Activated CD8-positive, alpha-beta memory T cell treated with anti-CD3 and anti-CD28 coated beads, Interleukin-2, amount 50 U/mL, for 1 hour (primary cell): ENCODE data around the gene ELK1.
"Not testable (repeated sequence)": the region's sequence is repeated elsewhere in the genome, so short reads cannot be mapped to it uniquely, and the experiment has no call there.

Source experiments
- DNase-seq: peaks from one replicate; pipeline ENCODE4 v3.0.0-alpha.2; 2020; ENCODE audit errors: extremely low read depth

Gene ELK1

DNA sequence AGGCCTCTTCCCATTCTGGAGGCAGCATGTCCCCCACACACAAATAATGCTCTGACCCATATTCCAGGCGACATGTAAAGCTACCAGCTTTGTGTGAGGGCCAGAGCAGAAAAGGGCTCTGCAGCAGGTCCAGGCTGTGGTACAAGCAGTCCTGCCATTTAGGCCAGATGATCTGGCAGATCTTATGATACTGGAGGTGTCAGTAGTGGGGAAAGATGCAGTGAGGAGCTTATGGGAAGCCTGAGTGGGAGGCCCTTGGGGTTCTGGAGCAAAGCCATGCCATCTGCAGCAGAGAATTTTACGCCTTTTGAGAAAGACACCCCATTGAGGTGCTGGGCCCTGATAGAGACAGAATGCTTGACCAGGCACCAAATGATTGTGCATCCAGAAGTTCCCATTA, 38.4 kb downstream of the ELK1 start:
- DNase-seq, result no peak

DNA sequence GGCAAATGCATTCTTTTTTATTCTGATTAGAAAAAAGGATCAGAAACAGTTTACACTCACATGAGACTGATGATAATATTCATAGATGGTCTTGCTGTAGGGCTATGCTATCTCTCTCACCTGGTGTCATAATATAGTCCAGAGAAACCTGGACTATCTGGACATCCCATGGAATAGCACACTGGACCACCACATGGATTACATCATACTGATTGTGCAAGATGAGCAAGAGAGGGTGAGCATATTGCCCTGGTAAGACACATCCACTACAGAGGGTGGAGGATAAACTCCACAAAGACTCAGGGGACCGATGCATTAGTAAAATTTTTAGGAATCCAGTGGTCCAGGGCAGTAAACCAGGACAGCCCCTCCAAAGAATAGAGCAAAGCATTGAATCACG, 38.9 kb downstream of the ELK1 start:
- DNase-seq, result no peak

DNA sequence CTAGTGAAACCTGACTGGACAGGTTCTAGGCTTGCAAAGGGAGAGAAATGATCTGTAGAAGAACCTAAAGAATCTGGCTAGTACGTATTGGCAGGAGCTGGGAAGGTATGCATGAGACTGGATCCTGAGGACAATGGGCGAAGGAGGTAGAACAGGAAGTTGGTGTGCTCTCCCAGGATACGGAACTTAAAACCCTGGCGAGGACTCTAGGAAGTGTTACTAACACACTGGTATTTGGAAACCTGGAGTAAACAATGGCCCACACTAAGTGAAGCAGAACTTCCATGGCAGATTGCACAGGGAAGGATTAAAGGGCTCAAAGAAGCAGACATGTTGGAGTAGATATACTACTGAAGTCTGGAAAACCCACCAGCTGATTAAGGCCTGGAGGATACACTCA, 39.9 kb downstream of the ELK1 start:
- no peak for DNase-seq

DNA sequence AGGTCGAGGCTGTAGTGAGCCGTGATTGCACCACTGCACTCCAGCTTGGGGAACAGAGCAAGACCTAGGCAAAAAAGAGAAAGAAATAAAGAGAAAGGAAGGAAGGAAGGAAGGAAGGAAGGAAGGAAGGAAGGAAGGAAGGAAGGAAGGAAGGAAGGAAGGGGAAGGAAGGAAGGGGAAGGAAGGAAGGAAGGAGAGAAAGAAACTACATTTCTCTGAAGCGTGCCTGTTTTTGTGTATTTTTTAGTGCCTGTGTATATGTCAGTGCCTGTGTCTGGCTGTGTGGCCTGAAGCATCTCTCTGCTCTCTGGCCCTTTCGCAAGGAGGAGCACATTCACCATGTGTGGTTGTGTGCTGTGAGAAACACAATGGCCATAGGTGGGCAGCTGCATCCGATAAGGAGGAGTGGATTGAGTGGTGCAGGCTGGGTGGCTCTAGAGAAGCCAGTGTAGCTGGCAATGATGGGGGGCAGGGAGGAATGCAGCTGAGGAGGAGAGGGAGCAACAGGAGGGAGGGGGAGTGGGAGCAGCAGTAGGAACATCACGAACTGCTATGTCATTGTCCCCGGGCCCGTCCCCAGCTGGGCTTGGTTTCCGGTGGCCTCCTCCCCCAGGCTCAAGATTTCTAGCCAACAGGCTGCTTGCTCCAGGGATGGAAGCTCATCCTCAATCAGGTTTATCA, 42.1 kb downstream of the ELK1 start:
- DNase-seq, result no peak

DNA sequence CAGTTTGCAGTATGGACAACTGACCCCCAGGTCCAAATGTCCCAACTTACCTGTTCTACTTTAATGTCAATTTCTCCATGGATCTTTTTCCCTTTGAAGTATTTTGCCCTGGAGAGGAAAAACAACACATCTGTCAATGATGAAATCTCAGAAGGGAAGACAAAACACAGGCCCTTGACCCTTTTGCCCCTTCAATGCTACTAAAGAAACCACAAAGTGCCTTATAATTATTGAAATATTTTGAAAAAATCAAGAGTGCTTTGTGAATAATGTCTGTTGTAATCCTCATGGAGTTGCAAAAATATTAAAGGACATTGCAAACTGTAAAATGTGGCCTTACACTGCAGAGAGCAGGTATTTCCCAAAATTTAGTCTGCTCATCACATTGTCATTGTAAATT, 43.3 kb downstream of the ELK1 start:
- no peak for DNase-seq

DNA sequence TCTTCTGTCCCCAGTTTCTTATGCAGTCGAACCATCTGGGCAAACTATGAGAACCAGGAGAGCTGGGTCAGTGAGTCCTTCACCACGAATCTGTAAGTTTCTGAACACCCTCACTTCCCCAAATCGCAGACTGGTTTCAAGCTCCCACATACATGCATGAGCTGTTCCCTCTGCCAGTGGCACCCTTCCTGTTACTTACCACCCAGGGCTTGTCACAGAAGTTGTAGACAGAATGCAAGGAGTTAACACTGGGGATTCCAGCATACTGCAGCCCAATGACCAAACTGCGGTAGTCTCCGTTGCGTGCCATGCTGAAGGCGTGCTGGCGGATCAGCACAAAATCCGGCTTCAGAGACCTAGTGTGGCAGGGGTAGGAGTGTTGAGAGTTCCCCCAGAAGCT, 45.3 kb downstream of the ELK1 start:
- DNase-seq, result no peak

DNA sequence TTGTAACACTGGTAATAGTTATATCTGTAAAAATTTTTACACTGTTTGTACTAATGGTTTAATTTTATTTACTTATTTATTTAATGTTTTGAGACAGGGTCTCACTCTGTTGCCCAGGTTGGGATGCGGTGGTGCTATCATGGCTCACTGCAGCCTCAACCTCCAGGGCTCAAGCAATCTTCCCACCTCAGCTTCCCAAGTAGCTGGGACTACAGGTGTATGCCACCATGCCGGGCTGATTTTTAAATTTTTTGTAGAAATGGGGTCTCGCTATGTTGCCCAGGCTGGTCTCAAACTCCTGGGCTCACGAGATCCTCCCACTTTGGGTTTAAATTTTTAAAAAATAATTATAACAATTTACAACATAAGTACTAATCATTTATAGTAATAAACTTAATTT, 47.2 kb downstream of the ELK1 start:
- not testable (repeated sequence) for DNase-seq

DNA sequence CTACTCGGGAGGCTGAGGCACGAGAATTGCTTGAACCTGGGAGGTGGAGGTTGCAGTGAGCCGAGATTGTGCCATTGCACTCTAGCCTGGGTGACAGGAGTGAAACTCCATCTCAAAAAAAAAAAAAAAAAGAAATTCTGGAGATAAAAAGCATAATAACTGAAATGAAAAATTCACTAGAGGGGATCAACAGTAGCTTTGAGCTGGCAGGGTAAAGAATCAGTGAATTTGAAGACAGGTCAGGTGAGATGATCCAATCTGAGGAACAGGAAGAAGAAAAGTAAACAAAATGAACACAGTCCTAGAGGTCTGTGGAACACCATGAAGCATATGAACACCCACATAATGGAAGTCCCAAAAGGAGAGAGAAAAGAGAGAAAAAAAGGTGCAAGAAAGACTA, 53.1 kb downstream of the ELK1 start:
- no peak for DNase-seq

DNA sequence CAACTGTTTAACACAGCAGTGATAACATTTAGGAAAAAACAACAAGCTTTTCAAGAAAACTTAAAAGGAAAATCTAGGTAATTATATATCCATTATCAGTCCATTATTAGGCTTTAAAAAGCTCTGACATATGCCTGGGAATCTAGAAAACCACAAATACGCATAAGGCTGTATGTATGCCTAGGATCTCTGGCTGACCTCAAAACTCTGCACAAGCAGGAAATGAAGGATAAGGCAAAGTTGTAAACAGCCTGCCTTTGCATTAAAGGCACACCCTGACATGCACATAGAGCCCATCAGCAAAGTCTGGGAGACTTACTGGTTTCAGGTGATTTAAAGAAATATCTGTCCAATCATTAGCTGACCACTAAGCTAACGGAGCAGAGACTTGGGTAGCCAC, 54.1 kb downstream of the ELK1 start:
- DNase-seq, result no peak

DNA sequence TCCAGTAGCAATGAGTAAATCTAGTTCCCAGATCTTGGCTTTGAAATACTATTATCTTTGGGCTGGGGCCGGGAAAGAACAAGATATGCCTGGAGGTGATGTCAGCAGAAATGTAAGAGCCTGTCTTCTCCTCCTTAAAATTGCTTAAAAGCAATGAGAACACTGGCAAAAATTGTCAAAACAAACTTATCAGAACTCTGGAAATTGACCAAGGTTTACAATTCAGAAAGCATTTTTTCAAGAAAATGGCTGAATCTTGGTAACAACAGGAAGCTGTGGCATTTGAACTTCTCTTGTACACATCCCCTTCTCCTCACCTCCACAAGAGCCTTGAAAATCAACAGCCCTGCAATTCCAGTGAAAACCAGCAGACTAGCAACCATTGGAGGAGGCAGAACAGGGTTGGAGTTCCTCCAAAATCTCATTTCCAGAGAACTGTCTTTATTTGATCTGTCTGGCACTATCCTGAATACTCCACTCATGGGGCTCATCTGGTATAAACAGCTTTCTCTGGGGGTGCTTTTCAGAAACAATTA, 54.6 kb downstream of the ELK1 start:
- no peak for DNase-seq

DNA sequence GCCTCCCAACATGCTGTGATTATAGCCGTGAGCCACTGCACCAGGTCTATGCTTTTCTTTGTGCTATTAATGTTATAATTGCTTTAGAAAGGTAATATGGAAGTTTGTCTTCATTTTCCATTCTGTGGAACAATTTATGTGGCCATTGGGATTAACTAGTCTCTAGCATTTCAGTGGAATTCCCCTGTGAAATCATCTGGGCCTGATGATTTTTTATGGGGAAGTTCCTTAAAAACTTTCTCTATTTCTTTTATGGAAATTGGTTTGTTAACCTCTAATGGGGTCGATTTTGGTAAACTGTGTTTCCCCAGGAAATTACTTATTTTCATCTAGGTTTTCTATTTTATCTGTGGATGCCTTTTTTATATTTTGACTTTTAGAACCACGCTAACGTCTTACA, 56.8 kb downstream of the ELK1 start:
- DNase-seq, result no peak

DNA sequence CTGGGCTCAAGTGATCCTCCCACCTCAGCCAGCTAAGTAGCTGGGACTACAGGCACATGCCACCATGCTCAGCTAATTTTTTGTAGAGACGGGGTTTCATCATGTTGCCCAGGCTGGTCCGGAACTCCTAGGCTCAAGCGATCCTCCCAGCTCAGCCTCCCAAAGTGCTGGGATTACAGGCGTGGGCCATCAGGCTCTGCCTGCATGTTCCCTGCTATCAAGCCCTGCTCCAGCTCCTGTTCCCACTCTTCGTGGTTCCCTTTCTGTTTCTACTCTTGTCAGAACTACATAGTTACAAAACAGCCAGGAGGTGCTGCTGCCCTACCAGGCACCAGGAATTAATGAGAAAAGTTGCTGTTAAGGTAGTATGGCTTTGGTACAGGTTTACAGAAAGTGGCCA, 59.4 kb downstream of the ELK1 start:
- no peak for DNase-seq

DNA sequence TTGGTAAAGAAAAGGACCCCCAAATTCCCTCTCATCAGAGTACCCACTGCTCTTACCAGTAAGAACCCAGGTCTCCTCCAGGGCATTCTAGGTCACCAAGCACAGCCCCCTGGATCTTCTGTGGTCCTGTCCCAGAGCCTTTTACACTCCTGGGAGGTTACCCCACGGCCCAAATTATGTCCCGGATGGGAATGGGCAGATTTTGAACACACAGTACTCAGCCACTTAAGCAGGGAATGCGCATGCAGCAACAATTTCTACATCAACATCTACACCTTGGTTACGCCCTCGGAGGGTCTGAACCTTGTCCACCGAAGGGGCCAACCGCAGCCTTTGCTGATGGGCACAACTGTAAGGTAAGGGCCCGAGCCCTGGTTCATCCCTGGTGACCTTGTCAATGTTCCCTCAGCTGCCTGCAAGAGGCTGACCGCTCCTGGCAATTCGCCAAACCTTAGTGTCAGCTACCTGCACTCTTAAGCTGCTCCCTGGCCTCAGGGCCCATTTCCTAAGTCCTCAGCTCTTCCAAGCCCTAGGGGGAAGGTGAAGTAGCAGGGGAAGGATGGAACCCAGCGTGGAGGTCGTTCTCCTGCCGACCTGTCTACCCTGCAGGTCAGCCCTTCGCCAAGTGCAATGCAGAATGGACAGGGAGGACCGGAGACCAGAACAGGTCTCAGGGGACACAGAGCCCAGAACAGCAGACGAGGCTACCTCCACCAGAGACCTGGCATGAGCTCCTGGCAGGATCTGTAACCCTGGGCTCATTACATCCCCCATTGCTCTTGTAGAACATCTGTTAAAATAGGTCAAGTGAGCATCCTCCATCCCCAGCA, 62.2 kb downstream of the ELK1 start:
- DNase-seq, result no peak

DNA sequence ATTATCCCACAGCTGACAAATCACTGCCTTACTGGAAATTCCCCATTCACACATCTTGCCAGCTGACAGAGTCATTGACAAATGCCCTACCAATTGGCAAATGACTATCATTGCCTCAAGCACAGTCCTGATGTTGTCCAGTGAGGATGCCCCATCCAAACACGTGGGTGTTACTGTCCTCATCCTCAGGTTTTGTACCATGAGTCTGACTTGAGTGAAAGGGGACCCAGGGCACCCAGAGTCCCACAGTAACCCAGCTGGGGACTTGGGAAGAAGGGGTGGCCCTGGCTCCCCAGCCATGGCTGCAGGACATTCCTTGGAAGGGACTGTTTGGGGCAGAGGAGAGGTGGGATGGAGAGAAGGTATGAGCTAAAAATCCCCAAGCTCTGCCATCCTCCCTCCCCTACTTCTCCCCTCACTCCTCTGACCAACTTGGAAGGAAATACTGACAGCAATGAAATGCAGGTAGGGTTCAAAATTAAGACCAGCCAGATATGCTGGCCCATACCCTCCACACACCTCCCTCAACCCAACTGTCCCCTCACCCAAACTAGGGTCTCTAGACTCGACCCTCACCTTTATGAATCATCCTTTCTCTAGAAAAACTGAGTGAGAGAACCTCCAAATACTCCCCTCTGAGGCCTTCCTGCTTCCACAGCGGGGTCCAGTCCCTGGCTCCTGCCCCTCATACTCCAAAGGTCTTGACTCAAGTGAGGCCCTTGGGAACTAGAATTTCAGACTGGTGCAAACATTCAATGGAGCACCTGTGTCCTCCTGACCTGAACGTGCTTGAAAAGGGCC, 63.1 kb downstream of the ELK1 start:
- no peak for DNase-seq

DNA sequence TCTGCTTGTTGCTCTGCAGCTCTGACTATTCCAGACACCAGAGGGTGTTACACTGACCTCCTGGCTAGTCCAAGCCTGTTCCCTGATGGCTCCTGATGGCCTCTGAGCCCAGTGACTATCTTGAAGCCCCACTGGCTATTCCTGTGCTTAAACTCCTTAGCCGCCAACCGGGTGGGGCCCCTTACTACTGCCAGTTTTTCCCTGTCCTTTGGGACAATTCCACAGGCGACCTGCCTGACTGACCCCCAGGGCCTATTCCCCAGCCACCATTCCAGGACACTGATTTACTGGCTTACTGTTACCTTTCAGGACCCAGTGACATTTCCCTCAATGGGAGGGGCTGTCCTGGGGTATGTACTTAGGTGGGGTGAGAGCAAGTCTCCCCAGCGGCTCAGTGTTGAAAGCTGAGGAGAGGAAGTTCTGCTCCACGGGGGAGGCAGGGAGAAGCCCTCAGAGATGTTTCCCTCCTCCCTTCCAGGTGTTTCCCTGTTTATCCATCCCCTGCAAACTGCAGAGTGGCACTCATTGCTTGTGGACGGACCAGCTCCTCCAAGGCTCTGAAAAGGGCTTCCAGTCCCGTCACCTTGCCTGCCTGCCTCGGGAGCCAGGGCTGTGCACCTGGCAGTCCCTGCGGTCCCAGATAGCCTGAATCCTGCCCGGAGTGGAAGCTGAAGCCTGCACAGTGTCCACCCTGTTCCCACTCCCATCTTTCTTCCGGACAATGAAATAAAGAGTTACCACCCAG, 64.1 kb downstream of the ELK1 start:
- DNase-seq, result no peak
